RCC 7860 (cell line): Measurements from ENCODE around the gene FOSL2.

ENCODE experiments used
- DNase-seq: peaks from one replicate; pipeline ENCODE4 v3.0.0-alpha.2; 2015; ENCODE audit warnings: low spot score
- FAIRE-seq: peaks from 2 replicates; lab custom pipeline; 2012; peaks lifted over from hg19 to GRCh38; lab: Jason Lieb, UNC

Gene FOSL2

GRCh38 chr2:28427741-28428415, 35.2 kb downstream of the FOSL2 start:
- FAIRE-seq: no peak
- DNase-seq: no peak

GRCh38 chr2:28428486-28428885, 35.8 kb downstream of the FOSL2 start:
- DNase-seq: no peak
- FAIRE-seq: no peak

- DNase-seq (no peak), FAIRE-seq (no peak)
Measured at GRCh38 chr2:28429636-28430376, 37.1 kb downstream of the FOSL2 start.

GRCh38 chr2:28430377-28430765, 37.7 kb downstream of the FOSL2 start:
- no peak for DNase-seq
- FAIRE-seq: no peak

GRCh38 chr2:28430788-28431418, 38.2 kb downstream of the FOSL2 start:
- DNase-seq (no peak), FAIRE-seq (no peak)

- FAIRE-seq: no peak
- no peak for DNase-seq
Measured at GRCh38 chr2:28431741-28432140, 39.1 kb downstream of the FOSL2 start.

- DNase-seq: no peak
- FAIRE-seq: no peak
Measured at GRCh38 chr2:28432362-28432761, 39.7 kb downstream of the FOSL2 start.

- FAIRE-seq: no peak
Measured at GRCh38 chr2:28433215-28433614, 40.6 kb downstream of the FOSL2 start.

GRCh38 chr2:28433935-28434599, 41.4 kb downstream of the FOSL2 start:
- FAIRE-seq (no peak), DNase-seq (no peak)

More at GRCh38 chr2:28433215-28433614, 40.6 kb downstream of the FOSL2 start:
- DNase-seq: no peak

- DNase-seq: no peak
- FAIRE-seq: no peak
Measured at GRCh38 chr2:28434600-28434989, 41.9 kb downstream of the FOSL2 start.

- FAIRE-seq: no peak
- no peak for DNase-seq
Measured at GRCh38 chr2:28435241-28435640, 42.6 kb downstream of the FOSL2 start.

- peak; percentile 62 for FAIRE-seq
- peak; percentile 44 for DNase-seq
Measured at GRCh38 chr2:28435814-28436351, 43.2 kb downstream of the FOSL2 start.

GRCh38 chr2:28436525-28437051, 43.9 kb downstream of the FOSL2 start:
- DNase-seq (no peak), FAIRE-seq (no peak)

GRCh38 chr2:28437149-28437835, 44.6 kb downstream of the FOSL2 start:
- FAIRE-seq: no peak

GRCh38 chr2:28437918-28438317, 45.3 kb downstream of the FOSL2 start:
- no peak for DNase-seq
- FAIRE-seq: no peak

More at GRCh38 chr2:28437149-28437835, 44.6 kb downstream of the FOSL2 start:
- DNase-seq: no peak

- no peak for DNase-seq
- no peak for FAIRE-seq
Measured at GRCh38 chr2:28438532-28439063, 45.9 kb downstream of the FOSL2 start.

GRCh38 chr2:28439127-28439526, 46.5 kb downstream of the FOSL2 start:
- no peak for FAIRE-seq
- DNase-seq: no peak

GRCh38 chr2:28439763-28440162, 47.1 kb downstream of the FOSL2 start:
- DNase-seq (no peak), FAIRE-seq (no peak)

GRCh38 chr2:28442328-28442727, 49.7 kb downstream of the FOSL2 start:
- DNase-seq (no peak), FAIRE-seq (peak; percentile 40)

- FAIRE-seq: no peak
- no peak for DNase-seq
Measured at GRCh38 chr2:28444956-28445355, 52.3 kb downstream of the FOSL2 start.
